Measurements from ENCODE around the gene KLHL18.
"Not testable (repeated sequence)": the region's sequence is repeated elsewhere in the genome, so short reads cannot be mapped to it uniquely, and the experiment has no call there.

DNA sequence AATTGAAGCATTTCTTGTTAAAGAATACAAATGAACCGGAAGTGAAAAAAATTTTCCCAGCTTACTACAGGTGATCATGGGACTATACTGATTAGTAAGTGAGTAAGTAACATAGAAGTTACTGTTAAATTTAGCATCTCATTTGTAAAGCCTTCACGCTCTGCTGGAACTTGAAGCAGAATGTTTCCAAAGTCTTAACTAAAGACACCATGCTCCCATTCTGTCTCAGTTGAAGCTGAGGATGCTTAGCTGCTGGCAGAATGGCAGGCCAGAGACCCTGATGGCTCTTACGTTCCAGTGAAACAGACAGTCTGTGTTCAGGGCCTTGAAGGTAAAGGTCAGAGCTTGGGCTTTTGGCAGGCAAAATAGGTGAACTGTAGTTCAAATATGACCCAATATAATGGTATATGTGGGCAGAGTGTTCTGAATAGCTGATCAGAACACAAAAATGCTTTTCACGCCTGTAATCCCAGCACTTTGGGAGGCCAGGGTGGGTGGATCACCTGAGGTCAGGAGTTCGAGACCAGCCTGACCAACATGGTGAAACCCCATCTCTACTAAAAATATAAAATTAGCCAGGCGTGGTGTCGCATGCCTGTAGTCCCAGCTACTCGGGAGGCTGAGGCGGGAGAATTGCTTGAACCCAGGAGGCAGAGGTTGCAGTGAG is 9.1 kb downstream of the KLHL18 start:
- TF ChIP-seq, protein P1, sequence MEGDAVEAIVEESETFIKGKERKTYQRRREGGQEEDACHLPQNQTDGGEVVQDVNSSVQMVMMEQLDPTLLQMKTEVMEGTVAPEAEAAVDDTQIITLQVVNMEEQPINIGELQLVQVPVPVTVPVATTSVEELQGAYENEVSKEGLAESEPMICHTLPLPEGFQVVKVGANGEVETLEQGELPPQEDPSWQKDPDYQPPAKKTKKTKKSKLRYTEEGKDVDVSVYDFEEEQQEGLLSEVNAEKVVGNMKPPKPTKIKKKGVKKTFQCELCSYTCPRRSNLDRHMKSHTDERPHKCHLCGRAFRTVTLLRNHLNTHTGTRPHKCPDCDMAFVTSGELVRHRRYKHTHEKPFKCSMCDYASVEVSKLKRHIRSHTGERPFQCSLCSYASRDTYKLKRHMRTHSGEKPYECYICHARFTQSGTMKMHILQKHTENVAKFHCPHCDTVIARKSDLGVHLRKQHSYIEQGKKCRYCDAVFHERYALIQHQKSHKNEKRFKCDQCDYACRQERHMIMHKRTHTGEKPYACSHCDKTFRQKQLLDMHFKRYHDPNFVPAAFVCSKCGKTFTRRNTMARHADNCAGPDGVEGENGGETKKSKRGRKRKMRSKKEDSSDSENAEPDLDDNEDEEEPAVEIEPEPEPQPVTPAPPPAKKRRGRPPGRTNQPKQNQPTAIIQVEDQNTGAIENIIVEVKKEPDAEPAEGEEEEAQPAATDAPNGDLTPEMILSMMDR (IDR thresholded peaks at IDR 0.05), result not testable (repeated sequence)
- not testable (repeated sequence) for TF ChIP-seq POLR2A (IDR thresholded peaks at IDR 0.05)
